HuH-7.5 (cell line): ENCODE results near the gene LPA.
"Not testable (repeated sequence)": the region's sequence is repeated elsewhere in the genome, so short reads cannot be mapped to it uniquely, and the experiment has no call there.

Source experiments
- DNase-seq: peaks from one replicate; pipeline ENCODE4 v3.0.0; 2011; ENCODE audit warnings: low spot score

LPA gene

DNA sequence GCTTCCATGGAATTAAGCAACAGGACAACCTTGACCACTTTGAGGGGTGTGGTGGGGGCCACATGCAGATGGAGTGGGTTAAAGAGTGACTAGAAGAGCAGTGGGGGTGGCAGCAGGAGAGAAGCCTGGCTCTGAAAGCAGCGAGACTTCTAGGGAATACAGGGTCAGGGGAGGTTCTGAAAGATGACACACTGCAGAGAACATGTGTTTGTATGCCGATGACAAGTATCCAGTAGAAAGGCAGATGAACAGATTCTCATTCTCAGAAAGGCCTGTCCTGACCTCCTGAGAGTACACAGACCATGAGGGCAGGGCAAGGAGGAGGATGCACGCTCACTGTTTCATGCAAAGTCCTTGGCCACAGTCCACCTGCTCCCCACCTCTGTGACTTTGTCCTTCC is 2.9 kb downstream of the LPA start:
- DNase-seq, result no peak

DNA sequence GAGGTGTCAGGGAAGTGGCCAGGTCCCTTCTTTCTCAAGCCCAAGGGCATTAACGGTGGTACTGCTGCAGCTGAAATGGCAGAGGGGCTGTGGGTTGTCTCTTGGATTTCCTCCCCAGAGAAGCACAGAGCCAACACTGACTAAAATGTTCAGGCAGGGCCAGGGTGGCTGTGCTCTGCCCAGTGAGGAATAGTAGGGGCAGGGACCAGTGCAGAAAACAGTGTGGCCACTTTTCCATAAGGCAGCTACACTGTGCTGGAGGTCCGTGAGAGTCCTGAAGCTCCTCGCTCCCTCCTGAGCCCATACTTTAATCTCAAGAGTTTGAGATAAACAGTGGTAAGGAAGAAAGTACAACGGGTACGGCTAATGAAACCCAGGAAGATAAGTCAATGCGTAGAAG is 4.5 kb downstream of the LPA start:
- DNase-seq, result no peak

DNA sequence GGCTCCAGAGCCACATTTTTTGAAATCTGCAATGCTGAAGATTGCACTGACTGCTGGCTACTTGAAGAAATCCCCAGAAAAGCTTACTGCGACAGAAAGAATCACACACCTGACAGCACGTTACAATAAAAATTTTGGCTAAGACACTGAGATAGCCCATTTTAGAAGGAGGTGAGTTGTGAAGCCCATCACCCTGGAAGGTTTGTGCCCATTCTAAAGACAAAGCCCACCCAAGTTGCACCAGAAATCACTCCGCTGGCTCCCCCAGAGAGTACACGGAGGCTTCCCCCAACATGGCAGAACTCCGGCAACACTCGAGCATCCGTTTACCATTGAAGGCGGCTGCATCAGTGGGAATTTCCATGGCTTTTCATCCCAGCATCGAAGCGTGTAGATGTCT is 29.4 kb downstream of the LPA start:
- DNase-seq, result no peak

DNA sequence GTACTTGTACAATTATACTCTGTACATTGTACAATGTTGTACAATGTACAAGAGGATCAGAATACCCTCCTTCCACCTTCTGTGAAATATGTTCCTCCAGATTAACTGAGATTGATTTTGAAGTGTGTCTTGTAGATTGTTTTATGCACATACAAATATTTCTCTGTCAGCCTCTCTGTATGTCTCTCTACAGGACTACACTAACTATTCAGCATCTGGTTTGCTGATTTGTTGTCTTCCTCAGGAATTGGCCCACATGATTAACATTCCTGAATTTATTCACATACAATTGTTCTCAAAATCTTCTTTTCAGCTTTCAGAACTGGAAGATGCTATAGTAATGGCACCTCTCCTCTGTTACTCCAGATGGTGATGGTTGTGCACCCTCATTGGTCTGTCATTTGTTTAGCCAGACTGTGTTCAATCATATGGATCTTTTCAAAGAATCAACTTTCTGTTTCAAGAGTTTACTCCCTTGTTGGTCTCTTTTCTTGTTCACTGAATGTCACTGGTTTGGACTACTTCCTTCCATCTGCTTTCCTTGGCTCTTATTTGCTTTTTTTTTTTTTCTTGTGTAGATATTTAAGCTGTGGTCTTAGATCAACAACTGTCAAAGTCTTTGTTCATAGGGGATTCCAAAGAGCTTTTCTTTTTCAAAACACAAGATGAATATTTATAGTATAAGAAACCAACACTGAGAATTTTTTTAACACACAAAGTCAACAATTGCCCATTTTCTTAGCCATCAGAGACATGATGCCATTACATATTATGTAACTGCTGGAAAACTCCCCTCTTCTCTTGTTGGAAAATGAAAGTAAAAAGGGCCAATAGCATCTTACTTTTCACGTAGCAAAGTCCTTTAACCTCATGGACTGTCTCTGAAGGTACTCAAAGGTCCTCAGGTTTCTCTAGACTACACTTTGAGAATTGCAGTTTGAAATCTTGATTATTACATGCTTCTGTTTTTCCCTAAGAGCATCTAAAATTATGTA is 67.9 kb downstream of the LPA start:
- no peak for DNase-seq

DNA sequence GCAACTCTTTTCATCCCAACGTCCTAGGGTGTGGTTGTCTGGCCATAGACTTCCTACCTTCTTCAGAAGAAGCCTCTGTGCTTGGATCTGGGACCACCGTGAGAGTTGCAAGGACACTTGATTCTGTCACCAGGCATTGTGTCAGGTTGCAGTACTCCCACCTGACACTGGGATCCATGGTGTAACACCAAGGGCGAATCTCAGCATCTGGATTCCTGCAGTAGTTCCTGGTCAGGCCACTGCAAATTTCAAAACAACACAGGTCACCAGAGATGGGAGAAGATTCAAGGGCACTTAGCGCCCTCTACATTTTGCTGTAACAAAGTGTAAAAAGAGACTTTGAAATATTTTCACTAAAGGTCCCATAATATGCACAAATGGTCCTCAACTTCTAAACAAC is 68.8 kb downstream of the LPA start:
- not testable (repeated sequence) for DNase-seq

DNA sequence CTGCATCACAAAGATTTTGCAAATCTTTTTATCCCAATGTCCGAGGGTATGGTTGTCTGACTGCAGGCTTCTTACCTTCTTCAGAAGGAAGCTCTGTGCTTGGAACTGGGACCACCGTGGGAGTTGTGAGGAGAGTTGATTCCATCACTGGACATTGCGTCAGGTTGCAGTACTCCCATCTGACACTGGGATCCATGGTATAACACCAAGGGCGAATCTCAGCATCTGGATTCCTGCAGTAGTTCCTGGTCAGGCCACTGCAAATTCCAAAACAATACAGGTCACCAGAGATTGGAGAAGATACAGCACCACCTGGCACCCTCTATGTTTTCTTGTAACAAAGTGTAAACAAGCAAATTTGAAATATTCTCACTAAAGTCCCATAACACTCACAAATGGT is 77.7 kb downstream of the LPA start:
- DNase-seq, result no peak

DNA sequence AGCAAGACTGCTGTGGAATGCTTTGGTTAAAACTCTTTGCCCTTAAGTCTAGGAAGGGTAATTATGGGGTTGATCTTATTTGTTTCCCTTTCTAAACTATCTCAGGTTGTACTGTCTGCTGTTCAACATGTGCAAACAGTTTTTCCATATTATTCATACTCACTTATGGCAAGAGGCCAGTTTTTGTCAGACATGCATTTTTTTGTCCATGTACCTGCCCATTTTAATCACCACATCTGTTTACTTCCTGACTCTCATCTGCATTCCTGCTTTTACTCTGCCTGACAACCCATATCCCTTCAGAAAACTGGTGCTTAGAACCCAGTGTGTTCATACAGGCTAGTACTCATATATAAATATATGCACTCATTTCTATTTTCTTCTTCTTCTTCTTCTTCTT is 80.3 kb downstream of the LPA start:
- DNase-seq, result no peak

DNA sequence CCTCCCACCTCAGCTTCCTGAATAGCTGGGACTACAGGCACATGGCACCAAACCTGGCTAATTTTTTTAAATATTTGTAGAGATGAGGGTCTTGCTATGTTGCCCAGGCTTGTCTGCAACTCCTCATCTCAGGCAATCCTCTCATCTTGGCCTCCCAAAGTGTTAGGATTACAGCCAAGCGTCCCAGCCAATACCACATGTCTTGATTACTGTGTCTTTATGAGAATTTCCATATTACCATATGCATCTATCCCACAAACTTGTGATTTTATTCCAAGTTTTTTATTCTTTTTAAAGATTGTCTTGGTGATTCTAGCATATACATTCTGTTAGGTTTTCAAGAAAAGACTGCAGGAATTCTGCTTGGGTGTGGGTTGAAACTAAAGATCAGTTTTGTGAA is 82.7 kb downstream of the LPA start:
- no peak for DNase-seq

DNA sequence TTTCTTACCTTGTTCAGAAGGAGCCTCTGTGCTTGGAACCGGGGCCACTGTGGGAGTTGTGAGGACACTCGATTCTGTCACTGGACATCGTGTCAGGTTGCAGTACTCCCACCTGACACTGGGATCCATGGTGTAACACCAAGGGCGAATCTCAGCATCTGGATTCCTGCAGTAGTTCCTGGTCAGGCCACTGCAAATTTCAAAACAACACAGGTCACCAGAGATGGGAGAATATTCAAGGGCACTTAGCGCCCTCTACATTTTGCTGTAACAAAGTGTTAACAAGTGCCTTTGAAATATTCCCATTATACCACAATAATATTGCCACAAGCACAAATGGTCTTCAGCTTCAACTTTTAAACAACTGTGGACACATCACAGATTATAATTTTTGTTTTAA is 85.6 kb downstream of the LPA start:
- DNase-seq, result not testable (repeated sequence)

DNA sequence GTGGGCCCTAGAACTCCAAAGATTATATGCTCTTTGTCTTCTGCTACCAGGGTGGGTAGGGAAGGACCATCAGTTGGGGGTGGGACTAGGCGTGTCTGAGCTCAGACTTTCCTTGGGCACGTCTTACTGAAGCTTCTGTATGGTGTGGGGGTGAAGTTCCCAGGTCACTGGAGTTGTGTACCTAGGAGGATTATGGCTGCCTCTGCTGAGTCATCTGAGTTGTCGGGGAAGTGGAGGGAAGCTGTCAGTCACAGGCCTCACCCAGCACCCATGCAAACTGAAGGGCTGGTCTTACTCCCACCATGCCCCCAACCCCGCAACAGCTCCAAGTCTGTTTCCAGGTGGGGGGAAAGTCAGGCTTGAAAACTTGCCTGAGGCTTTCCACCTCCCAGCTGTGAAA is 90.1 kb downstream of the LPA start:
- DNase-seq, result no peak

DNA sequence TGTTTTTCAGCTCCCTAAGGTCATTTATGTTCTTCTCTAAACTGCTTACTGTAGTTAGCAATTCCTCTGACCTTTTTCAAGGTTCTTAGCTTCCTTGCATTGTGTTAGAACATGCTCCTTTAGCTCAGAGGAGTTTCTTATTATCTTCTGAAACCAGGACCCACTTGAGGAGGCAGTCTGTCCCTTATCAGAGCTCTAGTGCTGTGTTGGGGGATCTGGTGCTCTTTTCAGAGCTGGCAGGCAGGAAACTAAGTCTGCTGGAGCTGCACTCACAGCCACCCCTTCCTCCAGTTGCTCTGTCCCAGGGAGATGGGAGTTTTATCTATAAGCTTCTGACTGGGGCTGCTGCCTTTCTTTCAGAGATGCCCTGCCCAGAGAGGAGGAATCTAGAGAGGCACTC is 92.9 kb downstream of the LPA start:
- not testable (repeated sequence) for DNase-seq

DNA sequence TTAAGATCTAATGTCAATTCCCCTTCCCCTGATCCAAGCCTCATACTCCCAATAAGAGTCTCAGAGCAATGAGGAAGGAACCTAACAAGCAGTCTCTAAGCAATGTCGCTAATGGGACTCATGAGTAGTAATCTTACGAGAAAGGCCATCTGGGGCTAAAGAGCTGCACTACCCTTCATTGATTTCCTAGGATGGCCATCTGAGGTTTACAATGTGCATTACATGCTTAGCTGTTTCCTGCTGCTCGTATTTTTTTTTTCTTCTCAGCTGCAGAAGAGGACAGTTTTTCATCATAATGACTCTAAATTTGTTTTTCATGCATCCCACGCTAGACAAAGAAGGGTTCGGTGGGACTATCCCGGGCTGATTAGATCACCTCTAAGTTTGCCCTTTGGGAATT is 119.3 kb downstream of the LPA start:
- no peak for DNase-seq

DNA sequence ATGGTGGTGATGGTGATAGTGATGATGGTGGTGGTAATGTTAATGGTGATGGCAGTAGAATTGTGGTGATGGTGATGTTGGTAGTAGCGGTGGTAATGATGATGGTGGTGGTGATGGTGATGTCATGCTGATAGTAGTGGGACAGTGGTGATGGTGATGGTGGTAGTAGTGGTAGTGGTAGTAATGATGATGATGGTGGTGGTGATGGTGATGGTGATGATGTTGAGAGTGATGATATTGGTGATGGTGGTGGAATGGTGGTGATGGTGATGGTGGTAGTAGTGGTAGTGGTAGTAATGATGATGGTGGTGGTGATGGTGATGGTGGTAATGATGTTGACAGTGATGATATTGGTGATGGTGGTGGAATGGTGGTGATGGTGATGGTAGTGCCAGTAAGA is 128.8 kb downstream of the LPA start:
- DNase-seq, result no peak

DNA sequence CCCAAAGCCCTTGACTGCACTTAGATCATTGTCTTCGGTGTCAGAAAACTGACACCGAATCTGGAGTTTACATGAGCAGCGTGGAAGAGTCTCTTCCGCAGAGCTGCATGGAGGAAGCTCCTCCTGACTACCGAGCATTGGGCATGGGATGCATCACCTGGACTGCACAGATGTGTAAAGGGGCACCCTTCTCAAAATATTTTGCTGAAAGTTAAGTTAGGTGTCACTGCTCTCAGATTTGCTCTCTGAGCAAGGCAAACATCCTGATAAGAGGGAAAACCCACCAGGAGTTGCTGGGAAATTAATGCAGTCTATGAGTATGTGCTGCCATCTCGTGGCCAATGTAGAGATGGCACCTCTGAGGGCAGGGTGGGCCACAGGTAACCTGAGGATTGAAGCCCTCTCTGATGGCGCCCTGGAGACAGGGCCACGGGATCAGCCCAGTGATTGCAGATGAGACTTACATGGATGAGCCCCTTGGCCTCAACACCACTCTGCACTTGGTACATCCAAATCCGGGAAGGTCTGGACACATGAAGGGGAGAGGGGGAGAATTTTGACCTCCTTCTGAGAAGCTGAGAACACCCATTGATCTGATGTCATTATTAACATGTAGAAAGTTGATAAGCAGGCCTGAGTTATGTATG is 129.9 kb downstream of the LPA start:
- peak; percentile 40 for DNase-seq

DNA sequence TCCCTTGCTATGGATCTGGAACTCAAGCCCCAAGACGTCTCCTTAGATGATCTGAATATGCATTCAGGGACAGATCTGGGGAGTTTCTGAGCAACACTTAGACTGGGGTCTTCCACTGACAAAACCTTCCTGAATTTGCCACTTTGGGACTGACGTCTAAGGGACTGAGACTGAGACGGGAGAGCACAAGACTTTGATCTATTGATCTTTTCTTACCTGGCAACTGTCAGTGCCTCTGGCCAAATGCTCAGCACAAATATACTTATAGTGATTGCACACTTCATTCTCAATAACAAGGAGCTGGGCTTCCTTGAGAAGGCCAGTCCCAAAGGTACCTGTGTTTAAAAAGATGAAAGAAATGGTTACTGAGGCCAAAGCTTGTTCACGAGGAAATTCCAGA is 131.8 kb downstream of the LPA start:
- no peak for DNase-seq

DNA sequence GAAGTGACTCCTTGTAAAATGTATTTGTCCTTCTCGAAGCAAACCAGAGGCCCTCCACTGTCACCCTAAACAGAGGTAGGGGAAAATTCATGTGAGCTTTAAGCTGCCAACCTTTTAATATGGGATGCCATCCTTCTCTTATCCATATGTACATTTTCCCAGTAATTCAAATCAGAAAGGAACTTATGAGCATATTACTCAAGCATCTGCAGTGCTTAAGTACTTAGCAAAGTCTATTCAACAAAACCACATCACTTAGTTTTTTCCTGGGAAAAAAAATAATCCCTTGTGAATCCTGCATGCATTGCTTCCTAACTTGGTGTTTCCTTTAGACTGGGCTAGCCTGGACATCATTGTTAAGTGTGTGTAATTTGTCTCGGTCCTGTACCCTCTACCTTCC is 132.2 kb downstream of the LPA start:
- DNase-seq, result no peak

DNA sequence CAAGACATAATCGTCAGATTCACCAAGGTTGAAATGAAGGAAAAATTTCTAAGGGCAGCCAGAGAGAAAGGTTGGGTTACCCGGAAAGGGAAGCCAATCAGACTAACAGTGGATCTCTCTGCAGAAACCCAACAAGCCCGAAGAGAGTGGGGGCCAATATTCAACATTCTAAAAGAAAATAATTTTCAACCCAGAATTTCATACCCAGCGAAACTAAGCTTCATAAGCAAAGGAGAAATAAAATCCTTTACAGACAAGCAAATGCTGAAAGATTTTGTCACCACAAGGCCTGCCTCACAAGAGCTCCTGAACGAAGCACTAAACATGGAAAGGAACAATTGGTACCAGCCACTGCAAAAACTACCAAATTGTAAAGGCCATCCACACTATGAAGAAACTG is 134.6 kb downstream of the LPA start:
- DNase-seq, result not testable (repeated sequence)

DNA sequence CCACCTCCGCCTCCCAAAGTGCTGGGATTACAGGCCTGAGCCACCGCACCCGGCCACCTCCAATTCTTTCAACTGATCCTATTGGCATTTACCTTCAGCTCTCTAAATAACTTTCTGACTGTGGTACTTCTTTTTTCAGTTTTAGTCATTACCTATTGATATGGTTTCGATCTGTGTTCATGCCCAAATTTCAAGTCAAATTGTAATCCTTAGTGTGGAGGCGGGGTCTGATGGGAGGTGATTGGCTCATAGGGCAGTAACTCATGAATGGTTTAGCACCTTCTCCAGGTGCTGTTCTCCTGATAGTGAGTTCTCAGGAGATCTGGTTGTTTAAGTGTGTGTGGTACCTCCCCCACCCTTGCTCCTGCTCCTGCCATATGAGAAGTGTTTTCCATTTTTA is 140.9 kb downstream of the LPA start:
- no peak for DNase-seq

DNA sequence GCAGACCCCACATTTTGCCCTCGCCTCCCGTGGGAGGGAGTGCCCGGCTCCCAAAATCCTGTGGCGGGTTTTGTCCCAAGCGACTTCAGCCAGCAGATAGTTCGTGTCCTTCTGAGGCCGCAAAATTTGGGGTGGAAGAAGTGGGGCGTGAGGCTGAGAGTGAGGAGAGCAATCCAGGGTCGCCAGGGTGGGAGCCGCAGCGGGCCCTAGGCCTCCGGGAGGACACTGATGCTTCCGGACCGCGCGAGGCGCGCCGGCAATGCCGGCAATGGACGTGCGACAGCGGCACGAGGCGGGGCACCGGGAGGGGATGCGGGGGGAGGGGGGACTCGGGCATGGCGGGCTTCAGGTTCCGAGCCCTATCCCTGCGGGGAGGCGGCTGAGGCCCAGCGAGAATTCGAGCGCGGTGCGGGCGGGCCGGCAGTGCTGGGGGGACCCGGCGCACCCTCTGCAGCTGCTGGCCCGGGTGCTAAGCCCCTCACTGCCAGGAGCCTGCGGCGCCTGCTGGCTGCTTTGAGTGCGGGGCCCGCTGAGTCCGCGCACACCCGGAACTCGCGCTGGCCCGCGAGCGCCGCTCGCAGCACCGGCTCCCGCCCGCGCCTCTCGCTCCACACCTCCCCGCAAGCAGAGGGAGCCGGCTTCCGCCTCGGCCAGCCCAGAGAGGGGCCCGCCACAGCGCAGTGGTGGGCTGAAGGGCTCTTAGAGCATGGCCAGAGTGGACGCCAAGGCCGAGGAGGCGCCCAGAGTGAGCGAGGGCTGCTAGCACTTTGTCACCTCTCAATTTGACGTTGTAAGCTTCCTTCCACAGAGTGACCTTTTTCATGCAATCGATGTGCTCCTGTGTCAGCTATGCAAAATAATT is 143.8 kb downstream of the LPA start:
- peak; percentile 39 for DNase-seq

DNA sequence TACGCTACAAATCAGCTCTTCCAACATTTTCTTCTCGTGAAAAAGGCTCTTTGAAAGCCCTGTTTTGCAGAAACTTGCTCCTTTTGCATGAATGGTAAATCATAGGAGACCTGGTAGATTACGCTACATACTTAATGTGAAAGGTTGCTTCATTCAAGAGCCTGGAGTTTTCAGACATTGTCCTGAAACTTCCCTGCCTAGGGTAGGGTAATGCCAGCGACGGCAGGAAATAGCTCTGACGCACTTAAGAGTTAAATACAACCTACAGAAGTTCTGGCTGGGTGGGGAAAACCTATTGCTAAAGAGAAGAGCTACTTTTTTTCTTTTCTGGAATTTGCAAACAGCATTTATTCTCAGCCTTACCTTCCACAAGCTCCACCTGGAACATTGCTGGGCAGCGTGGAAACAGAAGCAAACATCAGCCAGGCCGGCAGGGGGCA is 144.5 kb downstream of the LPA start:
- no peak for DNase-seq

DNA sequence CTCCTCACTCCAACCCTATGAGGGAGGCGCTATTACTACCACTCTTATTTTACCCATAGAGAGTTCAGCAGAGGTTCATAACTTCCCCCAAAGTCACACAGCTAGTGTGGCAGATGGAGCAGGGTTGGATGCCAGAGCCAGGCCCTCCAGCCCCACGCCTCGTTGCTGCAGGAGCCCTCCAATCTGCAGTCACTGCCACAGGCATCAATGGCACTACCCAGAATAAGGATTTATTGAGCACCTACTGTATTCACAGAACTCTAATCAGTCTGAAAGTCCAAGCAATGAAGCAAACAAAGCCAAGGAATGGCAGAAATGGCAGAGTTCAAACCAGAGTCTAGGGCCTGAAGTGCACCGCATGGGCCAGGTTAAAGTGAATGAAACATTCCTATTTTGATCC is 144.9 kb downstream of the LPA start:
- no peak for DNase-seq

DNA sequence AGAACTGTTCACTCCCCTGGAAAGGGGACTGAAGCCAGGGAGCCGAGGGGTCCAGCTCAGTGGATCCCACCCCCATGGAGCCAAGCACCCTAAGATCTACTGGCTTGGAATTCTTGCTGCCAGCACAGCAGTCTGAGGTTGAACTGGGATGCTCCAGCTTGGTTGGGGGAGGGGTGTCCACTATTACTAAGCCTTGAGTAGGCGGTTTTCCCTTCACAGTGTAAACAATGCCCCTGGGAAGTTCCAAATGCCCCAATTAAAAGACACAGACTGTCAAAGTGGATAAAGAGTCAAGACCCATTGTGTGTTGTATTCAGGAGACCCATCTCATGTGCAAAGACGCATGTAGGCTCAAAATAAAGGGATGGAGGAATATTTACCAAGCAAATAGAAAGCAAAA is 150.2 kb downstream of the LPA start:
- no peak for DNase-seq
